Sigmoid colon (tissue), 4 donors: ENCODE measurements around the gene ITGB1BP2.

Experiments
- EP300 ChIP-seq, 4 donors: sonication (generic); formaldehyde crosslinking; IDR thresholded peaks; one replicate each; pipeline ENCODE4 v1.6.1; 2017; ENCODE audit warnings: antibody characterized with exemption in 4 of 4
- POLR2A ChIP-seq, 2 donors: fragments of 450-650 bp; IDR thresholded peaks; one replicate each; pipeline ENCODE4 v1.6.1; 2016; ENCODE audit warnings: antibody characterized with exemption in 2 of 2, mild to moderate bottlenecking in 2 of 2, moderate library complexity in 2 of 2
- POLR2AphosphoS5 ChIP-seq, 4 donors: sonication (generic); formaldehyde crosslinking; IDR thresholded peaks; one replicate each; pipeline ENCODE4 v1.6.1; 2017; ENCODE audit warnings: antibody characterized with exemption in 4 of 4
- TF ChIP-seq, protein P1 (sequence below), 4 experiments: fragments of 450-650 bp in 3 of 4; fragments of 200-600 bp in 1 of 4; IDR thresholded peaks; one replicate each; pipeline ENCODE4 v1.5.1; 2016 to 2019; ENCODE audit warnings: antibody characterized with exemption in 4 of 4, mild to moderate bottlenecking in 3 of 4, moderate library complexity in 2 of 4

DNA sequence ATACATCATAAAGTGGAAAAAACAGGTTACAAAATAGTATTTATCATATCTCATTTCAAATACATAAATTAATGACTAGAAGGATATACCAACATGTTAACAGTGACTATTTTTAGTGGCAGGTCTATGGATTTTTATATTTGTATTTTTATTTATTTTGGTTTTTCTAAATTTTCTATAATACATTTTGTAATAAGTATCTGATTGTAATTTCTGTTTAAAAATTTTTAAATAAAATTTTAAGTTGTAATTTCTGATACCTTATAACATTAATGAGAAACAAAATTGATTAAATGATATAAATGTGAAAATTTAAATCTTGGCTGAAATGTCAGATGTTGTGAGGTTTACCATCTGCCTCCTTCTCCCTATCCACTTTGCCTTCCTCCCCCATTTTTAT, 15.6 kb upstream of the ITGB1BP2 start:
- TF ChIP-seq EP300 (IDR thresholded peaks at IDR 0.05) (no peak), POLR2A (IDR thresholded peaks at IDR 0.05) (no peak), POLR2AphosphoS5 (IDR thresholded peaks at IDR 0.05) (no peak)
- TF ChIP-seq, protein P1, sequence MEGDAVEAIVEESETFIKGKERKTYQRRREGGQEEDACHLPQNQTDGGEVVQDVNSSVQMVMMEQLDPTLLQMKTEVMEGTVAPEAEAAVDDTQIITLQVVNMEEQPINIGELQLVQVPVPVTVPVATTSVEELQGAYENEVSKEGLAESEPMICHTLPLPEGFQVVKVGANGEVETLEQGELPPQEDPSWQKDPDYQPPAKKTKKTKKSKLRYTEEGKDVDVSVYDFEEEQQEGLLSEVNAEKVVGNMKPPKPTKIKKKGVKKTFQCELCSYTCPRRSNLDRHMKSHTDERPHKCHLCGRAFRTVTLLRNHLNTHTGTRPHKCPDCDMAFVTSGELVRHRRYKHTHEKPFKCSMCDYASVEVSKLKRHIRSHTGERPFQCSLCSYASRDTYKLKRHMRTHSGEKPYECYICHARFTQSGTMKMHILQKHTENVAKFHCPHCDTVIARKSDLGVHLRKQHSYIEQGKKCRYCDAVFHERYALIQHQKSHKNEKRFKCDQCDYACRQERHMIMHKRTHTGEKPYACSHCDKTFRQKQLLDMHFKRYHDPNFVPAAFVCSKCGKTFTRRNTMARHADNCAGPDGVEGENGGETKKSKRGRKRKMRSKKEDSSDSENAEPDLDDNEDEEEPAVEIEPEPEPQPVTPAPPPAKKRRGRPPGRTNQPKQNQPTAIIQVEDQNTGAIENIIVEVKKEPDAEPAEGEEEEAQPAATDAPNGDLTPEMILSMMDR (IDR thresholded peaks at IDR 0.05): no peak
